Upper lobe of right lung (tissue), 1 donor: ENCODE measurements around the gene CDH11. TPM values are rescaled to one million over a fixed set of nuclear protein-coding genes. Genes with fewer than 3 reads are reported as not detected.

Experiments
- ATAC-seq: fragments of 200-7000 bp; cut with Tn5 transposase; one replicate; pipeline ENCODE4 v1.9.1; 2020; ENCODE audit warnings: mild to moderate bottlenecking, moderate library complexity
- DNase-seq: peaks from one replicate; pipeline ENCODE4 v3.0.0-alpha.2; 2020
- H3K27ac ChIP-seq: fragments of 200-600 bp; one replicate; pipeline ENCODE4 v1.8.0; 2022
- H3K27me3 ChIP-seq: fragments of 200-600 bp; one replicate; pipeline ENCODE4 v1.8.0; 2022; ENCODE audit warnings: mild to moderate bottlenecking
- H3K36me3 ChIP-seq: fragments of 200-600 bp; one replicate; pipeline ENCODE4 v1.8.0; 2022
- H3K4me1 ChIP-seq: fragments of 200-600 bp; one replicate; pipeline ENCODE4 v1.8.0; 2022
- H3K4me3 ChIP-seq: fragments of 200-600 bp; one replicate; pipeline ENCODE4 v1.8.0; 2022; ENCODE audit warnings: mild to moderate bottlenecking
- H3K9me3 ChIP-seq: fragments of 200-600 bp; one replicate; pipeline ENCODE4 v1.8.0; 2022
- intact Hi-C: fragments of 100-400 bp; cut with DNase I; formaldehyde crosslinking; loops from one replicate; pipeline ENCODE4 v1.11.0; 2022
- total RNA-seq: library from RNA; stranded (reverse); fragmentation: NEBNext Ultra II Directional; extraction: Animal tissue kit (Norgen Biotek cat#: 25700); gene quantifications from one replicate; pipeline ENCODE4 v1.2.1, GENCODE V29; 2021
- TF ChIP-seq, protein P1 (sequence below): fragments of 200-600 bp; IDR thresholded peaks from one replicate; pipeline ENCODE4 v1.8.0; 2022; ENCODE audit warnings: antibody characterized with exemption
- donor health status: DM: no; HTN: yes; CAD: no; lungs with severe emphysema.

Gene CDH11
- total RNA-seq, 1 donor from 2014 or later, result 176 TPM

DNA sequence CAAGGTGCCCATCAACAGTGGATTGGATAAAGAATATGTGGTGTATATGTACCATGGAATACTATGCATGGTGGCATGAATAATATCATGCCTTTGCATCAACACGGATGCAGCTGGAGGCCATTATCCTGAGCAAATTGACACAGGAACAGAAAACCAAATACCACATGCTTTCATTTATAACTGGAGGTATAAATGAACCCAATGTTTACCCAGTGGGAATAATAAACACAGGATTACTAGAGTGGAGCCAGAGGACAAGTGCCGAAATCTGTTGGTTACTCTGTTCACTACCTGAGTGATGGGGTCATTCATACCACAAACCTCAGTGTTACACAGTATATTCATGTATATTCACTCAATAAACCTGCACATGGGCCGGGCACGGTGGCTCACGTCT, 125.2 kb downstream of the CDH11 start:
- ATAC-seq, result no peak
- no peak overlapping the region for H3K27ac ChIP-seq
- DNase-seq, result no peak
- intact Hi-C loops, result no loop called here
- no peaks in the 10 kb centered on the region for H3K9me3 ChIP-seq
- peaks cover 10% of the 10 kb centered on the region for H3K36me3 ChIP-seq
- H3K27me3 ChIP-seq, result no peaks in the 10 kb centered on the region
- H3K4me1 ChIP-seq, result no peaks in the 10 kb centered on the region
- H3K4me3 ChIP-seq, result no peak overlapping the region
- TF ChIP-seq, protein P1, sequence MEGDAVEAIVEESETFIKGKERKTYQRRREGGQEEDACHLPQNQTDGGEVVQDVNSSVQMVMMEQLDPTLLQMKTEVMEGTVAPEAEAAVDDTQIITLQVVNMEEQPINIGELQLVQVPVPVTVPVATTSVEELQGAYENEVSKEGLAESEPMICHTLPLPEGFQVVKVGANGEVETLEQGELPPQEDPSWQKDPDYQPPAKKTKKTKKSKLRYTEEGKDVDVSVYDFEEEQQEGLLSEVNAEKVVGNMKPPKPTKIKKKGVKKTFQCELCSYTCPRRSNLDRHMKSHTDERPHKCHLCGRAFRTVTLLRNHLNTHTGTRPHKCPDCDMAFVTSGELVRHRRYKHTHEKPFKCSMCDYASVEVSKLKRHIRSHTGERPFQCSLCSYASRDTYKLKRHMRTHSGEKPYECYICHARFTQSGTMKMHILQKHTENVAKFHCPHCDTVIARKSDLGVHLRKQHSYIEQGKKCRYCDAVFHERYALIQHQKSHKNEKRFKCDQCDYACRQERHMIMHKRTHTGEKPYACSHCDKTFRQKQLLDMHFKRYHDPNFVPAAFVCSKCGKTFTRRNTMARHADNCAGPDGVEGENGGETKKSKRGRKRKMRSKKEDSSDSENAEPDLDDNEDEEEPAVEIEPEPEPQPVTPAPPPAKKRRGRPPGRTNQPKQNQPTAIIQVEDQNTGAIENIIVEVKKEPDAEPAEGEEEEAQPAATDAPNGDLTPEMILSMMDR, result no peak

DNA sequence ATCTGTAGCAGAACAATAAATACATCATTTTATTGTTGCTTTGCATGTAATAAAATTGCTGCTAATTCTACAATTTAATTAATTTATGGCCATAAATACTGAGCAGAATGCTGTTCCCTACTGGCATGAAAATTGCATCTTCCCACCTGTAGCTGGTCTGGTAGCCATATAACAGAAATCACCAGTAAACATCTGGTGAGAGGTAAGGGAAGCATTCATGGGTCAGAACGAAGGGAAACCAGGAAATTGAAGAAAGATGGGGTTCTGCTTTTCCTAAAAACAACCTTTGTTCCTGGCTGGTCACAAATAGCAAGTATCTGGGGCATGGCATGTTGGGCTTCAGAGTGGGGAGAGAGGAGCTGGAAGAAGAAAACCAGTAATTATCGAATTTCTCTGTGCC, 128.4 kb downstream of the CDH11 start:
- Histone ChIP-seq H3K27ac (no peak overlapping the region), H3K27me3 (no peaks in the 10 kb centered on the region), H3K4me3 (no peak overlapping the region), H3K36me3 (peaks cover 21% of the 10 kb centered on the region), H3K4me1 (no peaks in the 10 kb centered on the region), H3K9me3 (no peaks in the 10 kb centered on the region)
- TF ChIP-seq, protein P1, result no peak
- ATAC-seq, result no peak
- no peak for DNase-seq
- intact Hi-C loops, result no loop called here

DNA sequence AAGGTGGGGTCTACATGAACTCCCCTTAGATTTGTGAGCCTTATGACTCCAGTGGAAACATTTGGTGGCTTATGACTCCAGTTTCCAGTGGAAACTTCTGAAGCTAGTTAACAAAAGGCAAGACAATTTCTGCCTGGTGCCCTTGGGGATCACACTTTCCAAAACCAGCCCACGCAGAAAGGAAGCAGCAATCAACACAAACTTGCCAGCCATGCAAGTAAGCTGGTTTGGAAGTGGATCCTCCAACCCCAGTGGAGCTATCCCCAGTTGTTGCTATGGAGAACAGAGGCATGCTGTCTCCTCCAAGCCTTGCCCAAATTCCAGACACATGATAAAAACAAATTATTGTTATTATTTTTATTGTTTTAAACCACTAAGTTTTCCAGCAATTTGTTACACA, 130.9 kb downstream of the CDH11 start:
- intact Hi-C loops, result no loop called here
- TF ChIP-seq, protein P1, result no peak
- Histone ChIP-seq H3K36me3 (peaks cover 28% of the 10 kb centered on the region), H3K27ac (no peak overlapping the region), H3K4me1 (no peaks in the 10 kb centered on the region), H3K4me3 (no peak overlapping the region), H3K27me3 (no peaks in the 10 kb centered on the region), H3K9me3 (no peaks in the 10 kb centered on the region)
- DNase-seq, result no peak
- no peak for ATAC-seq

DNA sequence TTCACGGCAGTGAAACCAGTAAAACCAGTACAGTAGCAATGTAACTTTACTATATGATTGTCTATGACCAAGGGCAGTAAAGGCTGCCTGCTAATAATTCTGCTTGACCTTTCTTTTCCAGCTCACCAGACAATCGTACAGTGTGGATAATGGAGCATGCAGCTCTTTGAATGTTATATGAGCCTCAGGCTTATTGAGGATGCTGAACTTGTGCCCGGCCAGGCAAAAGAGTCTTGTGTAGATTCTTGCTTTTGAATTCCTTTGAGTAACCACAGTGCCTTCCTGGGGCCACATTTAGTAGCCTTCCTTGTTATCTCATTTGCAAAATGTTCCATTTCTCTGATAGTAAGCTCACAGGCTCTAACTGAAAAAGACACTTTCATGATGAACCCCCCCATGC, 131.8 kb downstream of the CDH11 start:
- no peaks in the 10 kb centered on the region for H3K9me3 ChIP-seq
- H3K36me3 ChIP-seq, result peaks cover 28% of the 10 kb centered on the region
- DNase-seq (no peak), ATAC-seq (no peak)
- no peaks in the 10 kb centered on the region for H3K4me1 ChIP-seq
- H3K27me3 ChIP-seq, result no peaks in the 10 kb centered on the region
- H3K27ac ChIP-seq, result no peak overlapping the region
- TF ChIP-seq, protein P1, result no peak
- no peak overlapping the region for H3K4me3 ChIP-seq
- intact Hi-C loops, result no loop called here

DNA sequence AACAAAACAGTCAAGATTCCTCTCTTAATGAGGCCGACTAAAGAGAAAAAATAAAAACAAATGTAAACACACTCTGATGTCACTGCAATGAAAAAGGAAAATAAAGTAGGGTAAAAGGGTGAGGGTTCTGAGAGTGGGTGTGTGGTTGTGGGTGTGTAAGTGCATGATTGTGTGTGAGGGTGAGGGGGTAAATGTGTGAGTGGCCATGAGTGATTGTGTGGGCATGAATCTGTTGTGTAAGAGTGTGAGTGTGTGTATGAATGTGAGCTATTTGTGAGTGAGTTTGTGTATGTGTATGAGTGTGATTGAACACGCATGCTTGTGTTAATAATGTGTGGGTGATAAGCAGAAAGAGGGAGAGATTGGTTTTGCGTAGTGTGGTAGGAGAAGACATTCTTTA, 132.8 kb downstream of the CDH11 start:
- H3K27ac ChIP-seq, result no peak overlapping the region
- intact Hi-C loops, result no loop called here
- DNase-seq, result no peak
- TF ChIP-seq, protein P1, result no peak
- H3K4me1 ChIP-seq, result no peaks in the 10 kb centered on the region
- no peaks in the 10 kb centered on the region for H3K9me3 ChIP-seq
- ATAC-seq, result no peak
- H3K27me3 ChIP-seq, result no peaks in the 10 kb centered on the region
- peaks cover 28% of the 10 kb centered on the region for H3K36me3 ChIP-seq
- no peak overlapping the region for H3K4me3 ChIP-seq

DNA sequence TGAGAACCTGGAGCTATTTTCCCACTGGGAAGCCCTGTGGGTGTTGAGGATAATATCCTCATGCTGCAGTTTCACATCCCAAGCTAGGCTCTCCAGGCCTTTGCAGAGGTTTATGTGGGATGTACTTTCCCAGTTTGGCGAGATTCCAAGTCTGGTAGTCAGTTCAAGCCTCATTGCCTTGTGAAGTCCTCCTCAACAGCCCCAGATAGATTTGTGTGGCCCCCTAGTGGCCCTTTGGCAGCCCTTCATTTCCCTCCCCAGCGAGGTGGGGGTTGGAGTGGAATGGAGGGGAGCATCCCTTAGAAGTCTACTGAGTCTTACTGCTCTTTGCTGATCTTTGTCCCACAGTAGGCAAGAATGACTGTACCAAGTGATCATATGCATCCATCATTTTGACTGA, 137.9 kb downstream of the CDH11 start:
- TF ChIP-seq, protein P1, result peak; percentile 44
- H3K27me3 ChIP-seq, result no peaks in the 10 kb centered on the region
- peak; percentile 59 for ATAC-seq
- H3K36me3 ChIP-seq, result peaks cover 12% of the 10 kb centered on the region
- H3K27ac ChIP-seq, result no peak overlapping the region
- H3K4me1 ChIP-seq, result no peaks in the 10 kb centered on the region
- DNase-seq, result no peak
- intact Hi-C loops, result no loop called here
- no peaks in the 10 kb centered on the region for H3K9me3 ChIP-seq
- H3K4me3 ChIP-seq, result no peak overlapping the region
